Immature natural killer cell (primary cell): ENCODE measurements around the gene PCED1A. TPM values are rescaled to one million over a fixed set of nuclear protein-coding genes. Genes with fewer than 3 reads are reported as not detected.

Source experiments
- DNase-seq, 3 donors: peaks; one replicate each; pipeline ENCODE4 v3.0.0; 2022; ENCODE audit warnings: mixed read lengths in 1 of 3
- H3K27ac Mint-ChIP-seq, 6 donors: one replicate each; pipeline ENCODE4 v1.8.0; 2020; ENCODE audit warnings: mixed read lengths in 6 of 6, mild to moderate bottlenecking in 5 of 6, inconsistent platforms in 4 of 6, moderate library complexity in 3 of 6
- H3K27me3 Mint-ChIP-seq, 3 donors: one replicate each; pipeline ENCODE4 v1.8.0; 2020 to 2021; ENCODE audit warnings: low read depth in 3 of 3, mild to moderate bottlenecking in 3 of 3, mixed read lengths in 3 of 3, moderate library complexity in 3 of 3, inconsistent platforms in 1 of 3
- H3K36me3 Mint-ChIP-seq, 3 donors: one replicate each; pipeline ENCODE4 v1.8.0; 2020; ENCODE audit warnings: mixed read lengths in 3 of 3, inconsistent platforms in 2 of 3, mild to moderate bottlenecking in 2 of 3
- H3K4me1 Mint-ChIP-seq, 2 donors: one replicate each; pipeline ENCODE4 v1.8.0; 2020; ENCODE audit warnings: inconsistent platforms in 2 of 2, mild to moderate bottlenecking in 2 of 2, mixed read lengths in 2 of 2, moderate library complexity in 1 of 2
- H3K4me3 Mint-ChIP-seq, 5 donors: one replicate each; pipeline ENCODE4 v1.8.0; 2020; ENCODE audit warnings: mild to moderate bottlenecking in 5 of 5, mixed read lengths in 5 of 5, inconsistent platforms in 3 of 5, moderate library complexity in 3 of 5
- H3K9me3 Mint-ChIP-seq, 6 donors: one replicate each; pipeline ENCODE4 v1.8.0; 2020; ENCODE audit warnings: mild to moderate bottlenecking in 6 of 6, mixed read lengths in 6 of 6, inconsistent platforms in 4 of 6, moderate library complexity in 3 of 6
- polyA plus RNA-seq, 3 donors: library from polyadenylated mRNA; unstranded; fragments of 300-500 nt; fragmentation: Illumina TruSeq; gene quantifications; one replicate each; pipeline ENCODE4 v1.2.3, GENCODE V29; 2021

Gene PCED1A
- polyA plus RNA-seq, 3 donors from 2014 or later: 21.9 to 24.1 (median 23.4) TPM

DNA sequence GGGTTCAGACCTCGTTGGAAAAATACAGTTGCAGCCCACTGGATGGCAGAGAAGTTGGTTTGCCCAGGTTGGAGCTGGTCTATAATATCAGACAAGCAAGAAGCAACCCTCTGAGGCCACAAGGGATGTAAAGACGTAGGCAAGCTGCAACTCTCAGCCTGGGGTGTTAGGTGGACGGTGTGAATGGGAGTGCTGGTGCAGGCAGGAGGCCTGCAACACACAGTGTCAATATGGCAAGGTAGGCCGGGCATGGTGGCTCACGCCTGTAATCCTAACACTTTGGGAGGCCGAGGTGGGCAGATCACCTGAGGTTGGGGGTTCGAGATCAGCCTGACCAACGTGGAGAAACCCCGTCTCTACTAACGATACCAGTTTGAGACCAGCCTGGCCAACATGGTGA is 10.6 kb upstream of the PCED1A start:
- no peaks in the 10 kb centered on the region for H3K9me3 Mint-ChIP-seq
- H3K4me3 Mint-ChIP-seq: peak overlapping the region in 4 of 5 donors; percentile 48 to 68 (median 60)
- H3K4me1 Mint-ChIP-seq: peaks cover 43 to 46% of the 10 kb centered on the region in 2 donors
- peaks cover 3 to 5% (median 5%) of the 10 kb centered on the region in 3 donors for H3K27me3 Mint-ChIP-seq
- no peak for DNase-seq
- H3K27ac Mint-ChIP-seq: peak overlapping the region; percentile 87 to 96 (median 94)
- no peaks in the 10 kb centered on the region for H3K36me3 Mint-ChIP-seq

DNA sequence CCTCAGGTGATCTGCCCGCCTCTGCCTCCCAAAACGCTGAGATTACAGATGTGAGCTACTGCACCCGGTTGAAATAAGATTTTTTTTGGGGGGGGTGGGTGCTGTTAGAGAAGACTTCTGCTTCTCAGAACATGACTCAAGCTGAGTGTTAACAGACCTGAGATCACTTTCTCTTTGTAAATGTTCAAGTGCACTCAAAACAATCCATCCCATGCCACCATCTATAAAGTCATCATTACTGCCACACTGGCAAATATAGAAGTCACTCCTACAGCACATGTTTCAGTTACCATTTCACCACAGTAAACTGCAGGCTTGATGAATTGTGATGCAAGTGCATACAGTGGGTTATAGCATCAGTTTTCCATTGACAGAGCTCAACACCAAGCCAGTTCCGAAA is 9.1 kb upstream of the PCED1A start:
- H3K27me3 Mint-ChIP-seq: peaks cover 3 to 5% (median 5%) of the 10 kb centered on the region in 3 donors
- H3K9me3 Mint-ChIP-seq: no peaks in the 10 kb centered on the region
- peak overlapping the region in 3 of 6 donors; percentile 24 to 60 (median 45) for H3K27ac Mint-ChIP-seq
- no peak for DNase-seq
- H3K4me1 Mint-ChIP-seq: peaks cover 48 to 53% of the 10 kb centered on the region in 2 donors
- no peaks in the 10 kb centered on the region for H3K36me3 Mint-ChIP-seq
- H3K4me3 Mint-ChIP-seq: no peak overlapping the region

DNA sequence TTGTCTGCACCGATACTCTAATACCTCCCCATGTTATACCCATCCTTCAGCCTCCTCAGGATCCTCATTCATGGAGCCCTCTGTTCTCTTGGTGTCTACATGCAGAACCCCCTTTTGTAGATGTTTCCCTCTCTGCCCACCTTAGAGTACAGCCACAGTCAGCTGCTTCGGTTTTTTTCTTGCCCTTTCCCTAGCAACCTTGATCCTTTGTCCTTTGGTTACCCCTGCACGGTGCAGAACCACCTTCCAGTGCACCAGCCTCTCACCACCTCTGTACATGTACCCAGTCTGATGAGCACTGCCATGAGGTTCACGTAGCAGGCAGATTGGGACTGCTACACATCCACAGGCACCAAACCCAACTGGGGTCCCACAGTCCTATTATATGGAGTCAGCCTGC is 7.3 kb upstream of the PCED1A start:
- no peak for DNase-seq
- H3K36me3 Mint-ChIP-seq: no peaks in the 10 kb centered on the region
- H3K27me3 Mint-ChIP-seq: peaks cover 3 to 5% (median 3%) of the 10 kb centered on the region in 3 donors
- no peak overlapping the region for H3K4me3 Mint-ChIP-seq
- H3K4me1 Mint-ChIP-seq: peaks cover 46 to 60% of the 10 kb centered on the region in 2 donors
- H3K27ac Mint-ChIP-seq: peak overlapping the region in 3 of 6 donors; percentile 21 to 75 (median 24)
- H3K9me3 Mint-ChIP-seq: no peaks in the 10 kb centered on the region

DNA sequence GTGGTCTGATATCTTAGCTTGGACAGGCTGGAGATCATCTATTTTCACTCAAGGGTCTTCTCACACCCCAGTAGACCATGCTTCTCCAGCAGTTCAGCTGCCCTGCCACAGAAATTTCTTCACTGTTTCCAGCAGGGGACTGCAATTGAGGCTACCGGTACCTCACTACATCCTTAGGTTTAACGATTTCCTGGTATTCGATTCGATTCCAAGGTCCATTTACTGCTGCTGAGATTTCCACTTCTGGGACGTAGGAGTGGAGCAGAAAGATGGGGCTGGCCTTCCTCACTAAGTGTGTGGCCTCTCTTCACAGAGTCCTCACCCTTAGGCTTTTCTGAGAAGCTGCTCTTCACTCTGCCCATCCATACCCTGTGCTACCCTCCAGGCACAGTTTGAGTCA is 6.2 kb upstream of the PCED1A start:
- Mint-ChIP-seq H3K9me3 (no peaks in the 10 kb centered on the region), H3K27ac (peak overlapping the region in 3 of 6 donors; percentile 16 to 57 (median 50)), H3K4me3 (no peak overlapping the region)

DNA sequence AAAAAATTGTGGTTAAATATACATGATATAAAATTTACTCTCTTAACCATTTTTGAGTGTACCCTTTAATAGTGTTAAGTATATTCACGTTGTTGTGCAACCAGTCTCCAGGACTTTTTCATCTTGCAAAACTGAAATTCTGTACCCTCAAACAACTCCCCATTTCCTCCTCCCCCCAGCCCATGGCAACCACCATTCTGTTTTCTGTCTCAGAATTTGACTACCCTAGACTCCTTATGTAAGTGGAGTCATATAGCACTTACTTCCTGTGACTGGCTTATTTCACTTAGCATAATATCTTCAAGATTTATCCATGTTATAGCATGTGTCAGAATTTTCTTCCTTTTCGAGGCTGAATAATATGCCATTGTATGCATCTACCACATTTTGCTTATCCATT is 5.2 kb upstream of the PCED1A start:
- H3K27ac Mint-ChIP-seq: peak overlapping the region in 4 of 6 donors; percentile 10 to 72 (median 42)
- no peak for DNase-seq
- no peaks in the 10 kb centered on the region for H3K36me3 Mint-ChIP-seq
- peaks cover 34 to 45% of the 10 kb centered on the region in 2 donors for H3K4me1 Mint-ChIP-seq
- H3K27me3 Mint-ChIP-seq: peaks cover 2 to 4% (median 3%) of the 10 kb centered on the region in 3 donors
- H3K4me3 Mint-ChIP-seq: no peak overlapping the region
- H3K9me3 Mint-ChIP-seq: no peaks in the 10 kb centered on the region

More for the DNA sequence above, 6.2 kb upstream of the PCED1A start:
- H3K4me1 Mint-ChIP-seq: peaks cover 35 to 49% of the 10 kb centered on the region in 2 donors
- DNase-seq: no peak
- peaks cover 0 to 5% (median 1%) of the 10 kb centered on the region in 3 donors for H3K27me3 Mint-ChIP-seq
- H3K36me3 Mint-ChIP-seq: no peaks in the 10 kb centered on the region

DNA sequence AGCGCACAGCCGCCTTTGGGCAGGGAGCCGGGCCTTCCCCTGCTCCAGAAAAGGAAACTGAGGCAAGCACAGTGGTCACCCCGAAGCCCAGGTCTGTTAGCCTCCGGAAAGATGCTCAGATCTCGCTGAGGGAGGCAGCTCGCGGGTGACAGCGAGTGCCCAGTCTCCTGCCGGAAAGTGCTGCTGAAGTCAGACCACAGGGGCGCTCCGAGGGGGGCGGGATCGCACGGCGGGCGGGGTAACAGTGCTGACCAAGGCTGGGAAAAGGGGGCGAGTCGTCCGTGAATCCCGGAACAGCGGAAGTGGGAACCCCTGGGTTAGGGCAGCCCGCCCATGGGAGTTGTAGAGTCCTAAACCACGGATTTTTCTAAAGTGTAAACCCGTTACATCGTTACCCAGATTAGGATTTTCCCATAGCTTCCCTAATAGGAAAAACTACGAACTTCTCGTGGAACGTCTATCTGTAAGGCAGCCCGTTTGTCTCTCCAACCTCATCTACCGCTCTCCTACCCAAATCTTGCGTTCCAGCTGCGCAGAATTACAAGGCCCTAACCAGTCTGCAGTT is 594 bp upstream of the PCED1A start:
- peaks cover 42 to 43% of the 10 kb centered on the region in 2 donors for H3K4me1 Mint-ChIP-seq

DNA sequence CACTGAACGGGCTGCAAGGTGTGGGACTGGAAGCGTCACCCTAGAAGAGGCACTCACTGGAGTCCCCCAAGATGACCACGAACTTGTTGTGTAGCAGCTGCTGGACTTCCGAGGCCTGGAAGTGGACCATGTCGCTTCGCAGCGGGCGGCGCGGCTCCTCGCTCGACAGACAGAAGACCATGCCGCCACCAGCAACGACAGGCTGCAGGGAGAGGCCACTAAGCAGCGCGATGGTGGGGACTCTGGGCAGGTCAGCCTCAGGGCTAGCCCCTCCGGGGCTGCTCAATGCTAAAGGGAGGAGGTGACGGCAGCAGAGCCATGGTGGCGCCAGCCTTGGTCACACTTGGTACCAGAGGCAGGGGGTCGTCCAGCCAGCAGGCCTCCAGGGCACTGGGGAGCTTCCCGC is 720 bp downstream of the PCED1A start:
- Mint-ChIP-seq H3K4me1 (peaks cover 35 to 38% of the 10 kb centered on the region in 2 donors), H3K4me3 (peak overlapping the region; percentile 83 to 89 (median 86)), H3K36me3 (peaks cover 9 to 14% (median 9%) of the 10 kb centered on the region in 3 donors), H3K27me3 (peaks cover 0 to 12% (median 6%) of the 10 kb centered on the region in 3 donors), H3K27ac (peak overlapping the region; percentile 77 to 92 (median 88)), H3K9me3 (no peaks in the 10 kb centered on the region)
- no peak for DNase-seq

More for the DNA sequence above, 594 bp upstream of the PCED1A start:
- Mint-ChIP-seq H3K27me3 (peaks cover 0 to 8% (median 6%) of the 10 kb centered on the region in 3 donors), H3K4me3 (peak overlapping the region; percentile 89 to 93 (median 91)), H3K9me3 (no peaks in the 10 kb centered on the region), H3K36me3 (peaks cover 8 to 9% (median 9%) of the 10 kb centered on the region in 3 donors), H3K27ac (peak overlapping the region; percentile 74 to 93 (median 88))
- no peak for DNase-seq

DNA sequence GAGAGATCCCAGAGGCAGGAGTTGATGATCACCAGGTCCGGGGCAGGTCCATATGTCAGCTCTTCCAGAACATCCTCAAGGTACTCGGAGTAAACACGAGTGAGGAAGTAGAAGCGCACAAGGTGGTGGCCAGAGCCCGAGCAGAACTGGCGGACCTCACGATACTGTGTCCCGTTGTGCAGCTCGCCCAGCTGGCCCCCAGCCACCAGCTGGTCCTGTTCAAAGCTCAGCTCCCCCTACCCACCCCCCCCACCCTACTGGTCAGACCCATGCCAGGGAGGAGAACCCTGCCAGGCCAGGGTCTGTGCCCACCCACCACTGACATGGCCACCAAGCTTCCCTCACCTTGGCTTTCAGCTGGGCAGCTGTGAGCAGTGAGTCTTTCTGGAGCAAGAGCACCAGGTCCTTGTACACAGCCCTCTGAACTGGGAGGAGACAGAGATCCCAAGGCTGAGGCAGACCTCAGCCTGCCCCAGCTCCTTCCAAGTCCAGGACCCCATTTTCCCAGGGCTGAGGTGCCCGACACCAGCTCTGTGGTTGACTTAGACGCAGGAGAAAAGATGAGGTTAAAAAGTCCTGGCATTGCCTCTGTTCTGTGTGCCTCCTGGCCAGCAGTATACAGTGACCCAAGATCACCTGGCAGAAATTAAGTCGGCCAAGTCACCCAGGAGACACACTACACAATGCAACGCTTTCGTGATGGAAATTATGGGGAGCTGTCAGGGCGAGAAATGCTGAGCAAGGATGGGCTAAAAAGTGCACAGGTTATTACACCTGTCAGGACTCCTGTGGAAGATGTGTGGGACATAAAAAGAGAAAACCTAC is 1.4 kb downstream of the PCED1A start:
- DNase-seq: no peak
- peaks cover 28 to 32% of the 10 kb centered on the region in 2 donors for H3K4me1 Mint-ChIP-seq
- peak overlapping the region; percentile 83 to 89 (median 86) for H3K4me3 Mint-ChIP-seq
- H3K27ac Mint-ChIP-seq: peak overlapping the region; percentile 77 to 92 (median 88)
- peaks cover 9 to 14% (median 9%) of the 10 kb centered on the region in 3 donors for H3K36me3 Mint-ChIP-seq
- H3K27me3 Mint-ChIP-seq: peaks cover 0 to 13% (median 6%) of the 10 kb centered on the region in 3 donors
- H3K9me3 Mint-ChIP-seq: no peaks in the 10 kb centered on the region

DNA sequence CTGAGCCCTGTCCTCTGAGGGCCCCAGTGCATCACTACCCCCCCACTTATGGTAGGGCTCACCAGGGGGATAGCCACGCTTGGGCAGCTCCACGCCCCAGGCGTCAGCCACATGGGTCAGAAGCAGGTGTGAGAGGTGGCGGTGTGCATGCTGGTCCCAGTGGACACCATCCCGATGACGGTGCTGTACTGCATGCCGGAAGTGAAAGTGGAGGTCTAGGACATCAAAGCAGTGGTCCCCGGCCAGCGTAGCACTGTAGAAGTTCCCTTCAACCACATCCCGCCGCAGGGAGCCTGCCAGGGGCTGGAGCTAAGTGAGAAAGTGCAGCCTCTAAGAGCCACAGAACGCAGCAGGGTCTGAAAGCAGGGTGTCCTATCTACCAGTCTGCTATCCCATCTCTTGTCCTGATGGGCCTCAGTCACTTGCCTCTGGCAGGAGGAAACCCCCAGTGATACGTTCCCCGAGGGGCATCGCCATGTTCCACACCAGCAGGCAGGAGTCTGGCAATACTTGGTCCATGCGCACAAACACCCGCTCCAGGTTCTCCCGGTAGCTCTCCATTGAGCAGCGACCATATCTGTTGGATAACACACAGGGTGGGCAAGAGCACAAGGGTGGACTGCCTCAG is 2.2 kb downstream of the PCED1A start:
- peaks cover 9 to 14% (median 9%) of the 10 kb centered on the region in 3 donors for H3K36me3 Mint-ChIP-seq
- H3K4me3 Mint-ChIP-seq: peak overlapping the region; percentile 30 to 67 (median 52)
- H3K27me3 Mint-ChIP-seq: peaks cover 0 to 14% (median 6%) of the 10 kb centered on the region in 3 donors
- H3K9me3 Mint-ChIP-seq: no peaks in the 10 kb centered on the region
- H3K27ac Mint-ChIP-seq: peak overlapping the region in 1 of 6 donors; percentile 78
- H3K4me1 Mint-ChIP-seq: peaks cover 20 to 29% of the 10 kb centered on the region in 2 donors
- DNase-seq: no peak

DNA sequence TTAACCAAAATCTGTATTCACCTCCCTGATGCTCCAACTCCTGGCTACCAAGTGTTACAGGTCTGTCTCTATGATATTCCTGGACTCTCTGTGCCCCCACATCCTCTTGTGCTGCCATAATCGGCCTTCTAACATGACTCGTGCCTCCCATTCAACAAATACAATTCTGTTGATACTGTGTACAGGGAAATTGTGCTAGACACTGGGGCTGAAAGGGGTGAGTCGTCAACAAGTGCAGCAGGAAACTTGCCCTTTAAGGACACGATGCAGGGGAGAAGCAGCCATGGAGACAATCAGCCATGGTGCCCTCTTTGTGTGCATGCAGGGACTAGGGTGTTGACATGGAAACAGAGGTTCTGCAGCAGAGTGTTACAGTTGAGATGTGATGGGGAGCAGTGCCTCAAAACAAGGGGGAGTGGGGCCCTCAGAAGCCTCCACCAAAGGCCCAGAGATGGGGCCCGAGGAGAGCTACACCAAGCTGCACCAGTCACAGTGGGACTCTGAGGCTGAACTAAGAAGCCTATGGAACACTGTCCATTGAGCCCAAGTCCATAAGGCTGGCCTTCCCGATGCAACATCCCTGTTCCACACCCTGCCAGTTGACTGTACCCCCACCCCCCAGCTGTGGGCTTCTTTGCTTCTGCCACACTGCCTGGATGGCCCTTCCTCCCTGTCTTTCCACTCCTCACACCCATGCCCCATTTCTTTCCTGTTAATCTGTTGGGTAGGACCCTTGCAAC is 3.1 kb downstream of the PCED1A start:
- H3K27ac Mint-ChIP-seq: peak overlapping the region in 3 of 6 donors; percentile 62 to 78 (median 70)
- H3K9me3 Mint-ChIP-seq: no peaks in the 10 kb centered on the region
- peaks cover 9 to 14% (median 9%) of the 10 kb centered on the region in 3 donors for H3K36me3 Mint-ChIP-seq
- H3K4me1 Mint-ChIP-seq: peaks cover 17 to 29% of the 10 kb centered on the region in 2 donors
- peak overlapping the region in 2 of 5 donors; percentile 21 to 67 for H3K4me3 Mint-ChIP-seq
- DNase-seq: no peak
- peaks cover 0 to 15% (median 6%) of the 10 kb centered on the region in 3 donors for H3K27me3 Mint-ChIP-seq

DNA sequence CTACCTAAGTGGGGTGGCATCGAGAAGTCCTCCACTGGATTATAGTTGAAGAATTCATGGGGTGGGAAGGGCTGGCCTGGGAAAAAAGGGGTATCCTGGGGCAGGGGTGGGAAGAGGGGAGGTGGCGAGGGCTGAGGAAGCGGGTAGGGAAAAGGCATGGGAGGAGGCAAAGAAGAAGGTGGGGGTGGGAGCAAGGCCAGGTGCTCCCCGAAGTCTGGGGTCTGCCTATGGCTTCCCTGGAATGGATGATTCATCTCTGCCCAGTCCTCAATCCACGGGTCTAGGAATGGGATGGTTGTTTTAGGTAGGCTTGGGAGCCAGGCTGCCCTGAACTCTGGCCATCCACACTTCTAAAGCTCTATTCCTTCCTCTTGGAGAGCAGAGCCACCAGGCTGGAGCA is 4.4 kb downstream of the PCED1A start:
- no peaks in the 10 kb centered on the region for H3K9me3 Mint-ChIP-seq
- no peak overlapping the region for H3K27ac Mint-ChIP-seq
- H3K36me3 Mint-ChIP-seq: peaks cover 9 to 14% (median 9%) of the 10 kb centered on the region in 3 donors
- no peak for DNase-seq
- H3K4me3 Mint-ChIP-seq: no peak overlapping the region
- H3K27me3 Mint-ChIP-seq: peaks cover 0 to 12% (median 3%) of the 10 kb centered on the region in 3 donors
- peaks cover 10 to 22% of the 10 kb centered on the region in 2 donors for H3K4me1 Mint-ChIP-seq

DNA sequence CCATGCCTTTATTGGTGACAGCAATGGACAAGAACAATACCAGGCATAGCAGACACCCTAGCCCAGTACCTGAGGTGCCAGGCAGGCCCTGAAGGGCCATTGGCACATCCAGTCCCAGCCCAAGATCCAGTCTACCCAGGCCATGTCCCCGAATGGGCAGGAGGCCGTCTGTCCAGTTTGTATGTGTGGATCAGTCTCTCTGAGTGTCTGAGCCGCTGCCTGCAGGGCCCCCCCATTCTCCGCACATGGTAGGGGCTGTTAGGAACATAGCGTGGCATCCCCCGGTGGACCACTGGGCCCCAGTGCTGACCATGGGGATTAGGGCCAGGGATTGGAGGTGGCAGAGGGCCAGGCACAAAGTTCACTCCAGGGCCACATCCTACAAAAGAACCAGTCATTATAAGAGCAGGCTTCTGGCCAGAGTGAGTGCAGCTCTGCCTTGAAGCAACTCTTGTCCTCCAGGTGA is 5.1 kb downstream of the PCED1A start:
- peaks cover 9 to 20% of the 10 kb centered on the region in 2 donors for H3K4me1 Mint-ChIP-seq
- H3K36me3 Mint-ChIP-seq: peaks cover 9 to 14% (median 9%) of the 10 kb centered on the region in 3 donors
- H3K9me3 Mint-ChIP-seq: no peaks in the 10 kb centered on the region
- H3K4me3 Mint-ChIP-seq: no peak overlapping the region
- DNase-seq: no peak
- no peak overlapping the region for H3K27ac Mint-ChIP-seq
- H3K27me3 Mint-ChIP-seq: peaks cover 0 to 12% (median 2%) of the 10 kb centered on the region in 3 donors
